HEK293 (cell line): Measurements from ENCODE around the gene DYNLRB1.

Source experiments
- ZNF114 ChIP-seq: fragments of 450-650 bp; formaldehyde crosslinking; IDR thresholded peaks from 2 replicates; pipeline ENCODE4 v1.5.0; 2017; ENCODE audit warnings: missing biosample characterization, missing genetic modification characterization
- ZNF175 ChIP-seq: fragments of 450-650 bp; formaldehyde crosslinking; IDR thresholded peaks from 2 replicates; pipeline ENCODE4 v1.5.1; 2016; ENCODE audit warnings: missing biosample characterization, missing genetic modification characterization
- ZNF302 ChIP-seq: fragments of 450-650 bp; formaldehyde crosslinking; IDR thresholded peaks from 2 replicates; pipeline ENCODE4 v1.5.1; 2016; ENCODE audit warnings: missing biosample characterization, missing genetic modification characterization, low read depth
- ZNF416 ChIP-seq: fragments of 450-650 bp; formaldehyde crosslinking; IDR thresholded peaks from 2 replicates; pipeline ENCODE4 v1.5.1; 2016; ENCODE audit warnings: missing biosample characterization, missing genetic modification characterization
- ZNF558 ChIP-seq: fragments of 450-650 bp; formaldehyde crosslinking; IDR thresholded peaks from 2 replicates; pipeline ENCODE4 v1.5.1; 2016; ENCODE audit warnings: missing biosample characterization, missing genetic modification characterization
- TF ChIP-seq, protein P1 (sequence below): fragments of 450-650 bp; formaldehyde crosslinking; IDR thresholded peaks from 2 replicates; pipeline ENCODE4 v1.5.1; 2016; ENCODE audit warnings: missing biosample characterization, missing genetic modification characterization
- TF ChIP-seq, protein P2 (sequence below): fragments of 450-650 bp; formaldehyde crosslinking; IDR thresholded peaks from 2 replicates; pipeline ENCODE4 v1.5.1; 2016; ENCODE audit warnings: missing biosample characterization, missing genetic modification characterization

DNA sequence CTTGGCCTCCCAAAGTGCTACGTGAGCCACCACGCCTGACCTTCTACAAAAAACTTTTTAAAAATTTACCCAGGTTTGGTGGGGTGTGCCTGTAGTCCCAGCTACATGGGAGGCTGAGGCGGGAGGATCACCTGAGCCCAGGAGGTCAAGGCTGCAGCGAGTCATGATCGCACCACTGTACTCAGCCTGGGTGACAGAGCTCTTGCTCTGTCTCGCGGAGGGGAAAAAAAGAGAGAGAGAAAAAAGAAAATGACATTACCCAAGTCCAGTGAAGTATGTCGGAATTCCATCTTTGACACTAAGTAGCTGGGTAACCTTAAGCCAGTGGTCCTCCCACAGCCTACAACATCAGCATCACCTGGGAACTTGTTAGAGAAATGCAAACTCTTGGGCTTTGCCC lies 23.5 kb downstream of the DYNLRB1 start:
- TF ChIP-seq, protein P1, sequence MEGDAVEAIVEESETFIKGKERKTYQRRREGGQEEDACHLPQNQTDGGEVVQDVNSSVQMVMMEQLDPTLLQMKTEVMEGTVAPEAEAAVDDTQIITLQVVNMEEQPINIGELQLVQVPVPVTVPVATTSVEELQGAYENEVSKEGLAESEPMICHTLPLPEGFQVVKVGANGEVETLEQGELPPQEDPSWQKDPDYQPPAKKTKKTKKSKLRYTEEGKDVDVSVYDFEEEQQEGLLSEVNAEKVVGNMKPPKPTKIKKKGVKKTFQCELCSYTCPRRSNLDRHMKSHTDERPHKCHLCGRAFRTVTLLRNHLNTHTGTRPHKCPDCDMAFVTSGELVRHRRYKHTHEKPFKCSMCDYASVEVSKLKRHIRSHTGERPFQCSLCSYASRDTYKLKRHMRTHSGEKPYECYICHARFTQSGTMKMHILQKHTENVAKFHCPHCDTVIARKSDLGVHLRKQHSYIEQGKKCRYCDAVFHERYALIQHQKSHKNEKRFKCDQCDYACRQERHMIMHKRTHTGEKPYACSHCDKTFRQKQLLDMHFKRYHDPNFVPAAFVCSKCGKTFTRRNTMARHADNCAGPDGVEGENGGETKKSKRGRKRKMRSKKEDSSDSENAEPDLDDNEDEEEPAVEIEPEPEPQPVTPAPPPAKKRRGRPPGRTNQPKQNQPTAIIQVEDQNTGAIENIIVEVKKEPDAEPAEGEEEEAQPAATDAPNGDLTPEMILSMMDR (tag by site-specific recombination), result no peak
- TF ChIP-seq, protein P2, sequence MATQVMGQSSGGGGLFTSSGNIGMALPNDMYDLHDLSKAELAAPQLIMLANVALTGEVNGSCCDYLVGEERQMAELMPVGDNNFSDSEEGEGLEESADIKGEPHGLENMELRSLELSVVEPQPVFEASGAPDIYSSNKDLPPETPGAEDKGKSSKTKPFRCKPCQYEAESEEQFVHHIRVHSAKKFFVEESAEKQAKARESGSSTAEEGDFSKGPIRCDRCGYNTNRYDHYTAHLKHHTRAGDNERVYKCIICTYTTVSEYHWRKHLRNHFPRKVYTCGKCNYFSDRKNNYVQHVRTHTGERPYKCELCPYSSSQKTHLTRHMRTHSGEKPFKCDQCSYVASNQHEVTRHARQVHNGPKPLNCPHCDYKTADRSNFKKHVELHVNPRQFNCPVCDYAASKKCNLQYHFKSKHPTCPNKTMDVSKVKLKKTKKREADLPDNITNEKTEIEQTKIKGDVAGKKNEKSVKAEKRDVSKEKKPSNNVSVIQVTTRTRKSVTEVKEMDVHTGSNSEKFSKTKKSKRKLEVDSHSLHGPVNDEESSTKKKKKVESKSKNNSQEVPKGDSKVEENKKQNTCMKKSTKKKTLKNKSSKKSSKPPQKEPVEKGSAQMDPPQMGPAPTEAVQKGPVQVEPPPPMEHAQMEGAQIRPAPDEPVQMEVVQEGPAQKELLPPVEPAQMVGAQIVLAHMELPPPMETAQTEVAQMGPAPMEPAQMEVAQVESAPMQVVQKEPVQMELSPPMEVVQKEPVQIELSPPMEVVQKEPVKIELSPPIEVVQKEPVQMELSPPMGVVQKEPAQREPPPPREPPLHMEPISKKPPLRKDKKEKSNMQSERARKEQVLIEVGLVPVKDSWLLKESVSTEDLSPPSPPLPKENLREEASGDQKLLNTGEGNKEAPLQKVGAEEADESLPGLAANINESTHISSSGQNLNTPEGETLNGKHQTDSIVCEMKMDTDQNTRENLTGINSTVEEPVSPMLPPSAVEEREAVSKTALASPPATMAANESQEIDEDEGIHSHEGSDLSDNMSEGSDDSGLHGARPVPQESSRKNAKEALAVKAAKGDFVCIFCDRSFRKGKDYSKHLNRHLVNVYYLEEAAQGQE (tag by site-specific recombination), result no peak
- no peak for TF ChIP-seq ZNF416 (tag by site-specific recombination)
- TF ChIP-seq ZNF114 (tag by site-specific recombination), result no peak
- TF ChIP-seq ZNF558 (tag by site-specific recombination), result no peak
- TF ChIP-seq ZNF175, result no peak
- no peak for TF ChIP-seq ZNF302 (tag by site-specific recombination)
